A549 (cell line): Measurements from ENCODE around the gene GABBR2.

ENCODE experiments used
- CBX2 ChIP-seq: fragments of 200-600 bp; sonication (generic); IDR thresholded peaks from 2 replicates; pipeline ENCODE4 v1.6.1; 2016; ENCODE audit warnings: low read depth, mild to moderate bottlenecking, borderline replicate concordance
- CTCF ChIP-seq: fragments of >200 bp; sonication (Bioruptor Twin); formaldehyde crosslinking; IDR thresholded peaks from 3 replicates; pipeline ENCODE4 v1.5.1; 2016
- REST ChIP-seq: fragments of 200-600 bp; sonication (generic); IDR thresholded peaks from 2 replicates; pipeline ENCODE4 v1.6.1; 2016; ENCODE audit warnings: antibody characterized with exemption, mild to moderate bottlenecking, moderate library complexity
- SREBF2 ChIP-seq: fragments of 450-650 bp; IDR thresholded peaks from 2 replicates; pipeline ENCODE4 v1.6.1; 2014; ENCODE audit warnings: mild to moderate bottlenecking, moderate library complexity
- USF2 ChIP-seq: fragments of 450-650 bp; IDR thresholded peaks from 2 replicates; pipeline ENCODE4 v1.6.1; 2014; ENCODE audit warnings: antibody characterized with exemption

- TF ChIP-seq SREBF2, result no peak
- TF ChIP-seq CBX2, result no peak
- TF ChIP-seq USF2, result no peak
- TF ChIP-seq CTCF, result no peak
- no peak for TF ChIP-seq REST
These were observed 363.7 kb downstream of the GABBR2 start for GRCh38 chr9:98345011-98345410.
